H9 (cell line): ENCODE results near the gene FAM162A. TPM values are rescaled to one million over a fixed set of nuclear protein-coding genes. Genes with fewer than 3 reads are reported as not detected.

Experiments
- DNase-seq: peaks from one replicate; pipeline ENCODE4 v3.0.0-alpha.2; 2017
- H2AFZ ChIP-seq: one replicate; pipeline ENCODE4 v1.6.1; 2013; ENCODE audit warnings: mild to moderate bottlenecking, low read length, control low read depth, moderate library complexity
- H2AK5ac ChIP-seq: 2 replicates; pipeline ENCODE4 v1.6.1; 2013; ENCODE audit warnings: low read length, control low read depth, mixed read lengths; ENCODE audit not compliant: insufficient read length
- H2BK120ac ChIP-seq: one replicate; pipeline ENCODE4 v1.6.1; 2013; ENCODE audit warnings: low read depth, mild to moderate bottlenecking, low read length, control low read depth, inconsistent platforms; ENCODE audit not compliant: poor library complexity, severe bottlenecking
- H2BK12ac ChIP-seq: 2 replicates; pipeline ENCODE4 v1.6.1; 2013; ENCODE audit warnings: low read length, control low read depth, mixed read lengths, low read depth; ENCODE audit not compliant: insufficient read length
- H2BK15ac ChIP-seq: 2 replicates; pipeline ENCODE4 v1.6.1; 2013; ENCODE audit warnings: low read depth, low read length, control low read depth
- H2BK20ac ChIP-seq: one replicate; pipeline ENCODE4 v1.6.1; 2013; ENCODE audit warnings: low read depth, mild to moderate bottlenecking, low read length, control low read depth, inconsistent platforms; ENCODE audit not compliant: poor library complexity, severe bottlenecking
- H2BK5ac ChIP-seq: 2 replicates; pipeline ENCODE4 v1.6.1; 2013; ENCODE audit warnings: low read length, control low read depth, mixed read lengths; ENCODE audit not compliant: insufficient read length
- H3K14ac ChIP-seq: 2 replicates; pipeline ENCODE4 v1.6.1; 2013; ENCODE audit warnings: low read length, control low read depth; ENCODE audit not compliant: insufficient read depth
- H3K18ac ChIP-seq: 2 replicates; pipeline ENCODE4 v1.6.1; 2013; ENCODE audit warnings: low read depth, mild to moderate bottlenecking, mixed read lengths, low read length, control low read depth; ENCODE audit not compliant: insufficient read length
- H3K23ac ChIP-seq: 2 replicates; pipeline ENCODE4 v1.6.1; 2013; ENCODE audit warnings: low read length, control low read depth, mixed read lengths, low read depth; ENCODE audit not compliant: insufficient read length
- H3K23me2 ChIP-seq: 2 replicates; pipeline ENCODE4 v1.6.1; 2013; ENCODE audit warnings: low read depth, mild to moderate bottlenecking, mixed read lengths, low read length, control low read depth; ENCODE audit not compliant: insufficient read length, poor library complexity, severe bottlenecking
- H3K27ac ChIP-seq: 2 replicates; pipeline ENCODE4 v1.5.1; 2013; ENCODE audit warnings: low read length, control low read depth, mixed read lengths, low read depth; ENCODE audit not compliant: insufficient read length
- H3K27me3 ChIP-seq: 2 replicates; pipeline ENCODE4 v1.6.1; 2013; ENCODE audit warnings: low read length, control low read depth, inconsistent platforms; ENCODE audit not compliant: insufficient read depth
- H3K4ac ChIP-seq: 2 replicates; pipeline ENCODE4 v1.6.1; 2013; ENCODE audit warnings: low read depth, mild to moderate bottlenecking, control low read depth, inconsistent platforms, low read length, moderate library complexity
- H3K4me1 ChIP-seq: 2 replicates; pipeline ENCODE4 v1.6.1; 2013; ENCODE audit warnings: low read length, control low read depth, inconsistent platforms; ENCODE audit not compliant: insufficient read depth
- H3K4me2 ChIP-seq: 2 replicates; pipeline ENCODE4 v1.6.1; 2013; ENCODE audit warnings: low read length, control low read depth, mixed read lengths; ENCODE audit not compliant: insufficient read length, insufficient read depth
- H3K56ac ChIP-seq: 2 replicates; pipeline ENCODE4 v1.6.1; 2013; ENCODE audit warnings: low read depth, mild to moderate bottlenecking, mixed read lengths, low read length, control low read depth; ENCODE audit not compliant: insufficient read length
- H3K79me1 ChIP-seq: 2 replicates; pipeline ENCODE4 v1.6.1; 2013; ENCODE audit warnings: low read depth, mild to moderate bottlenecking, moderate library complexity, low read length, control low read depth, inconsistent platforms; ENCODE audit not compliant: insufficient read depth, poor library complexity, severe bottlenecking
- H3K79me2 ChIP-seq: 2 replicates; pipeline ENCODE4 v1.6.1; 2013; ENCODE audit warnings: low read length, control low read depth, inconsistent platforms; ENCODE audit not compliant: insufficient read depth
- H3K9ac ChIP-seq: 2 replicates; pipeline ENCODE4 v1.6.1; 2013; ENCODE audit warnings: low read length, control low read depth, mixed read lengths; ENCODE audit not compliant: insufficient read length; ENCODE audit errors: extremely low read depth
- H3K9me3 ChIP-seq: one replicate; pipeline ENCODE4 v1.6.1; 2013; ENCODE audit warnings: low read depth, low read length, inconsistent platforms; ENCODE audit not compliant: control insufficient read depth
- H3T11ph ChIP-seq: one replicate; pipeline ENCODE4 v1.6.1; 2013; ENCODE audit warnings: mild to moderate bottlenecking, low read length, control low read depth, inconsistent platforms
- H4K20me1 ChIP-seq: one replicate; pipeline ENCODE4 v1.6.1; 2013; ENCODE audit not compliant: control insufficient read depth, insufficient read length, insufficient read depth
- H4K5ac ChIP-seq: 2 replicates; pipeline ENCODE4 v1.6.1; 2013; ENCODE audit warnings: low read depth, mild to moderate bottlenecking, mixed read lengths, low read length, control low read depth; ENCODE audit not compliant: insufficient read length
- H4K8ac ChIP-seq: replicated peaks from 2 replicates; pipeline ENCODE4 v1.6.1; 2013; ENCODE audit warnings: low read length, control low read depth, mixed read lengths, low read depth; ENCODE audit not compliant: insufficient read length
- H4K91ac ChIP-seq: 2 replicates; pipeline ENCODE4 v1.6.1; 2013; ENCODE audit warnings: low read depth, mild to moderate bottlenecking, moderate library complexity, mixed read lengths, low read length, control low read depth; ENCODE audit not compliant: insufficient read length
- H3K27ac Mint-ChIP-seq, 3 experiments: 2 replicates in 2 of 3; 3 replicates in 1 of 3; pipeline ENCODE4 v1.8.0; 2020 to 2021; ENCODE audit warnings: mixed read lengths in 3 of 3, mild to moderate bottlenecking in 1 of 3, moderate library complexity in 1 of 3
- H3K27me3 Mint-ChIP-seq: 2 replicates; pipeline ENCODE4 v1.8.0; 2021; ENCODE audit warnings: low read depth, mild to moderate bottlenecking, moderate library complexity, mixed read lengths
- H3K36me3 Mint-ChIP-seq, 3 experiments: 2 replicates in 2 of 3; 3 replicates in 1 of 3; pipeline ENCODE4 v1.8.0; 2020 to 2021; ENCODE audit warnings: low read depth in 3 of 3, mixed read lengths in 3 of 3; ENCODE audit not compliant: insufficient read depth in 1 of 3
- H3K4me1 Mint-ChIP-seq, 2 experiments: 2 replicates each; pipeline ENCODE4 v1.8.0; 2020; ENCODE audit warnings: mixed read lengths in 2 of 2
- H3K4me3 Mint-ChIP-seq, 2 experiments: 2 replicates in 1 of 2; 3 replicates in 1 of 2; pipeline ENCODE4 v1.8.0; 2020 to 2021; ENCODE audit warnings: mild to moderate bottlenecking in 2 of 2, mixed read lengths in 2 of 2, moderate library complexity in 1 of 2
- H3K9me3 Mint-ChIP-seq, 2 experiments: 2 replicates in 1 of 2; 3 replicates in 1 of 2; pipeline ENCODE4 v1.8.0; 2020; ENCODE audit warnings: mild to moderate bottlenecking in 2 of 2, mixed read lengths in 2 of 2, moderate library complexity in 1 of 2
- CTCF ChIP-seq: fragments of 200-600 bp; sonication (generic); conservative IDR thresholded peaks from 3 replicates; pipeline ENCODE4 v1.8.0; 2021; ENCODE audit warnings: antibody characterized with exemption, mild to moderate bottlenecking
- WGBS: extraction: QIAGEN DNeasy Blood & Tissue Kit; methylation state at CpG from one replicate; pipeline ENCODE4 v1.1.7; 2013; ENCODE audit warnings: missing lambda C conversion rate, low lambda C conversion rate, mixed read lengths; ENCODE audit not compliant: insufficient read length; ENCODE audit errors: extremely low coverage; 5-methylcytosine and 5-hydroxymethylcytosine counted together
- total RNA-seq: library from RNA; stranded (reverse); gene quantifications from 2 replicates; pipeline ENCODE4 v1.2.1, GENCODE V29; 2021

FAM162A gene
- total RNA-seq, 1 experiment from 2014 or later = 78.5 TPM

- Mint-ChIP-seq H3K4me1 (peaks cover 0 to 2% of the 10 kb centered on the region in 2 experiments; a peak in 1 of 4 replicates), H3K36me3 (peaks cover 5 to 34% (median 28%) of the 10 kb centered on the region in 3 experiments; a peak in 6 of 7 replicates), H3K4me3 (no peak overlapping the region), H3K9me3 (no peaks in the 10 kb centered on the region), H3K27me3 (no peaks in the 10 kb centered on the region), H3K27ac (0 out of 7 replicates have a peak overlapping the region, but pooled peaks of 1 of the 3 experiments have one; percentile 22)
- Histone ChIP-seq H4K8ac (no peak overlapping the region), H3K4me1 (no peaks in the 10 kb centered on the region), H2BK15ac (no peak overlapping the region), H3K14ac (no peak overlapping the region), H4K20me1 (no peaks in the 10 kb centered on the region), H3K18ac (no peak overlapping the region), H3K23ac (no peak overlapping the region), H2AFZ (no peak overlapping the region), H2AK5ac (no peak overlapping the region), H3K9ac (no peak overlapping the region), H3K79me1 (no peaks in the 10 kb centered on the region), H3K27ac (no peak overlapping the region), H3T11ph (no peak overlapping the region), H4K91ac (no peak overlapping the region), H2BK12ac (no peak overlapping the region), H2BK5ac (no peak overlapping the region), H4K5ac (no peak overlapping the region), H3K79me2 (no peaks in the 10 kb centered on the region), H3K27me3 (no peaks in the 10 kb centered on the region), H3K56ac (no peak overlapping the region), H2BK20ac (no peak overlapping the region), H2BK120ac (no peak overlapping the region), H3K23me2 (no peaks in the 10 kb centered on the region), H3K9me3 (no peaks in the 10 kb centered on the region), H3K4ac (no peak overlapping the region), H3K4me2 (no peak overlapping the region)
- TF ChIP-seq CTCF = no peak
- no CpG with 5 or more reads among the region's 2 CpGs for WGBS
- DNase-seq = no peak
Measured at GRCh38 chr3:122358703-122359032, 25.3 kb upstream of the FAM162A start.
